GM18870 (cell line): ENCODE data around the gene NRL.

Experiments
- ATAC-seq: cut with Tn5 transposase; IDR thresholded peaks from one replicate; pipeline ENCODE4 v1.9.1; 2021; ENCODE audit warnings: moderate library complexity; ENCODE audit not compliant: unreplicated experiment

Gene NRL

DNA sequence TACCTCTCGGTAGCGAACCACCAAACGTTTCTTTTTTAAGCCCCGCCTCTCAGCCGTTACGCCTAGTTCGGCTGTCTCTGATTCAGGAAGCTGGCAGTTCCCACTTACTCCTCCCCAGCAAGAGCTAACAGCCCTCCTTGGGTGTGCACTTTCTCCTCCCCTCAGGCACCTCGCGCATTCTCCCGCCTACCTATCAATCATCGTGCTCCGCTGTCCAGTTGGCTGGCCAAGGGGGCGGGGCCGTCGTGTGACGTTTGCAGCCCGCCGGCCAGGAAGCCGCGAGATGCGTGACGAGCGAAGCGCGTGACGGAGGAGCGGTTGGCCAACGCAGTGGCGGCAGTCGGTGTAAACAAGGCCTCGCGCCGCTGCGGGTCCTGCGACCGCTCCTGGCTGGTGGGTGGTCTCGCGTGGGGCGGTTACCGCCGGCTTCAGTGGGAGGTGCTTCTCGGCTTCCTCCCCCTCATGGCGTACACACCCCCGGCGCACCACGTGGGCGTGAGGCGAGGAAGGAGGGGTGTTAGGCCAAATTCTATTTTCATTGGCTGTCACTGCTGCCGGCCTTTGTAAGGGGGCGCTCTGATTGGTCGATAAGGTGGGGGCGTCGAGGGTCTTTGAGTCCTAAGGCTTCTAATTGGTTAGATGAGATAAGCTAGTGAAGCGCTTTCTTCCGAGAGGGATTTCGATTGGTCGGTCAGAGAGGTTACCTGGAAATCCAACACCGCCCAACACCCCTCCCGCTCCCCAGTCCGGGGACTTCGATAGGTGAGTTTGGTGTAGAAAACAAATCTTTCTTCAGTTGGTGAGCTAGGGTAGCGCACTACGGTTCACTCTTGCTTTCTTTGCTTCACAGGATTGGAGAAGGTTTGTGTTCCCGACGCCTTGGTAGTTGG lies at the start of gene NRL, which contains the start of gene DCAF11:
Gene NRL, minus strand, starts transcription at position 418 of the 890 bp plus-strand sequence. CDS start 32,101 bp downstream, outside the sequence.
Gene DCAF11, plus strand, starts transcription at position 246 of the 890 bp plus-strand sequence. CDS start 818 bp downstream, outside the sequence.
- peak; percentile 83 for ATAC-seq

DNA sequence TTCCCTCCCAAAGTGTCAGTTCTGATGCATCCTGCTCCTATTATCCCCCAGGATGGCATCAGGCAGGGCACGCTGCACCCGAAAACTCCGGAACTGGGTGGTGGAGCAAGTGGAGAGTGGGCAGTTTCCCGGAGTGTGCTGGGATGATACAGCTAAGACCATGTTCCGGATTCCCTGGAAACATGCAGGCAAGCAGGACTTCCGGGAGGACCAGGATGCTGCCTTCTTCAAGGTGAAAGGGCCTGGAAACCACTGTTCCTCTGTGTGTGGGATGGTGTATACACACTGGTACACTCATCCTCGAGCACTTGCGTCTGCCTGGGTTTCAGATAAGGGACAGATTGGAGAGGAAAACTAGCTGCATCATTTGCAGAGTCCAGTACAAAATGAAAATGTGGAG lies 47.3 kb upstream of the NRL start:
- ATAC-seq = no peak

GRCh38 chr14:24160850-24161804 lies 46.4 kb upstream of the NRL start, which contains the start of gene IRF9:
Gene IRF9 (plus strand): TSS chr14:24161265. CDS start chr14:24162145, 880 bp downstream.
- peak; percentile 71 for ATAC-seq

GRCh38 chr14:24160499-24160849 lies 45.7 kb upstream of the NRL start:
- no peak for ATAC-seq

DNA sequence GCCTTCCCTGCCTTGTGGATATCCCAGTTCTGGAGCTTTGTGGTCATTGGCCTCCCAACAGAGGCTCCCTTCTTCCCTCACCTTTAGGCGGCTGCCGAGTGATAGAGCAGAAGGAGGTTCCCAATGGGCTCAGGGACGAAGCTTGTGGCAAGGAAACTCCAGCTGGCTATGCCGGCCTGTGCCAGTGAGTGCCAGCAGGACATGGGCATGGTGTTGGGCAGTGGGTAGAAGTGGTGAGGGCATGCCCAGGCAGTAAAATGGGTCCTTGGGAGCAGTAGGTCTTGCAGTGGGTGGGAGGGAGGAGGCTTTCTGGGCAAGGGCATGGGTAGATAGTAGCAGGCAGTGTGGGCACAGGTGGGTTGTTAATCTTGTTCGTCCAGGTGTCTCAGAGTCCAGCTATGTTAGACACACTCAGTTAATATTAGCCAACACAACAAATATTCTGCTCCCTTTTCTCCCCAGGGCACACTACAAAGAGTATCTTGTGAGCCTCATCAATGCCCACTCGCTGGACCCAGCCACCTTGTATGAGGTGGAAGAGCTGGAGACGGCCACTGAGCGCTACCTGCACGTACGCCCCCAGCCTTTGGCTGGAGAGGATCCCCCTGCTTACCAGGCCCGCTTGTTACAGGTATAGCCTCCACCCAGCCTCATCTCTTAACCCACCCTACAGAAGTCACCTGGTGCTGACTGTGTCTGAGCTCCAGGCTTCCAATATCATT lies 45.2 kb upstream of the NRL start:
- no peak for ATAC-seq

GRCh38 chr14:24157331-24157730 lies 42.6 kb upstream of the NRL start:
- no peak for ATAC-seq

DNA sequence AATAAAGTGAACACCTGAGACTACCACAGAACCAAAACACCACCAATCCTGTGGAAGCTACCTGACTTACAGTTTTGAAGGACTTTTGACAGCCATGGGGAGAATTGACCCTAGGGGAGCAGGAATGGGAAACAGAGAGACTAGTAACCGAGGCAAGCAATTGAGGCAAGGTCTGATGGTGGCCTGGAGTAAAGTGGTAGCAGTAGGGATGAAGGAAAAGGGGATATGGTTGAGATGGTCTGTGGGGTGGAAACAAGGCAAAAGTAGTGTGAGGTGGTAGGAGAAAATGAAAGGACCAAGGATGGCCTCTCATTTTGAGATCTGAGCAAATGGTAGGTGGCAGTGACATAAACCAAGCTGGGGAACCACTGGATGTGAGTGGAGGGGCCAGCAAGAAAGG lies 42.1 kb upstream of the NRL start:
- no peak for ATAC-seq

- no peak for ATAC-seq
Measured at GRCh38 chr14:24155100-24155499, 40.4 kb upstream of the NRL start.

- no peak for ATAC-seq
Measured at GRCh38 chr14:24151404-24152080, 36.8 kb upstream of the NRL start.

DNA sequence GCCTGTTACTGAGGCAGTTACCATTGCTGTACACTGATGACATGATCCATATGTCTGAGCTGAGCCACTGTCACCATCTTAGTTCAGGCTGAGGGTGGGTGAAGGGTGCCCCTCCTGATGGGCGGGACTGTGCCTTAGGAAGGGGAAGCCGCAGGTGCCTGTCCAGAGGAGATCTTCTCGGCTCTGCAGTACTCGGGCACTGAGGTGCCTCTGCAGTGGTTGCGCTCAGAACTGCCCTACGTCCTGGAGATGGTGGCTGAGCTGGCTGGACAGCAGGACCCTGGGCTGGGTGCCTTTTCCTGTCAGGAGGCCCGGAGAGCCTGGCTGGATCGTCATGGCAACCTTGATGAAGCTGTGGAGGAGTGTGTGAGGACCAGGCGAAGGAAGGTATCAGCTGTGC lies 36.2 kb upstream of the NRL start:
- no peak for ATAC-seq

DNA sequence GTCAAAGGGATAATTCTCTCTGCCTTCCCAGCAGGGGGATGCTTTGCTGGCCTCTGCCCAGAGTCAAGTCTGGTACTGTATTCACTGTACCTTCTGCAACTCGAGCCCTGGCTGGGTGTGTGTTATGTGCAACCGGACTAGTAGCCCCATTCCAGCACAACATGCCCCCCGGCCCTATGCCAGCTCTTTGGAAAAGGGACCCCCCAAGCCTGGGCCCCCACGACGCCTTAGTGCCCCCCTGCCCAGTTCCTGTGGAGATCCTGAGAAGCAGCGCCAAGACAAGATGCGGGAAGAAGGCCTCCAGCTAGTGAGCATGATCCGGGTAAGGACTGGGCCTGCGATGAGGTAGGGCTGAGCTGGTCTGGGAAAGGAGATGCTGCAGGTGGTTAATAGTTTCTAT lies 35.8 kb upstream of the NRL start:
- no peak for ATAC-seq

- no peak for ATAC-seq
Measured at GRCh38 chr14:24150061-24150460, 35.3 kb upstream of the NRL start.

DNA sequence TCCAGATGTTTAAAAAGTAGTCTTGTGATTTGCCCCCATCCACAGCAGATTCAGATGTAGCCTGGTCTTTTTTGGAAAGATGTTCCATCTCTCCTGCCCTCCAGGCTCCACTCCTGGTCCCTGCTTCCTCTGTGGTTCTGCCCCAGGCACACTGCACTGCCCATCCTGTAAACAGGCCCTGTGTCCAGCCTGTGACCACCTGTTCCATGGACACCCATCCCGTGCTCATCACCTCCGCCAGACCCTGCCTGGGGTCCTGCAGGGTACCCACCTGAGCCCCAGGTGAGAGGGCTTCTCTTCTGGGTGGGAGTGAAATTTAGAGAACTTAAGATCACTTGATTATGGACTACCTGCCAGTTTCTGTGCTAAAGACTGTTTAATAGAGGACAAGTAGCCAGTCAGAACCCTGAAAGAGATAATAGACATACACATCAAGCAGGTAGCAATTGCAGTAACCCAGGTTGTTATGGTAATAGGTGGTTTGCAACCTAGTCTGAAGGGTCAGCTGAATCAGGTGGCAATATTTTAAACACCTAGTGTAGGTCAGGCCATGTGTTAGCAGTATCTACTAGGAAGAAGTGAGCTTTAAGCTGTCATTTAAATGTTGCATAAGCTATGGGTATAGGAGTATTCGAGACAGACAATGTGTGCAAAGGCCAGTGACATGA lies 34.7 kb upstream of the NRL start:
- no peak for ATAC-seq

GRCh38 chr14:24147761-24148428 lies 33.1 kb upstream of the NRL start:
- no peak for ATAC-seq

- ATAC-seq = peak; percentile 75
Measured at GRCh38 chr14:24146978-24147760, 32.4 kb upstream of the NRL start, which contains the start of gene RNF31. Gene RNF31 (plus strand): TSS chr14:24147498. CDS start chr14:24147699, 201 bp downstream.

DNA sequence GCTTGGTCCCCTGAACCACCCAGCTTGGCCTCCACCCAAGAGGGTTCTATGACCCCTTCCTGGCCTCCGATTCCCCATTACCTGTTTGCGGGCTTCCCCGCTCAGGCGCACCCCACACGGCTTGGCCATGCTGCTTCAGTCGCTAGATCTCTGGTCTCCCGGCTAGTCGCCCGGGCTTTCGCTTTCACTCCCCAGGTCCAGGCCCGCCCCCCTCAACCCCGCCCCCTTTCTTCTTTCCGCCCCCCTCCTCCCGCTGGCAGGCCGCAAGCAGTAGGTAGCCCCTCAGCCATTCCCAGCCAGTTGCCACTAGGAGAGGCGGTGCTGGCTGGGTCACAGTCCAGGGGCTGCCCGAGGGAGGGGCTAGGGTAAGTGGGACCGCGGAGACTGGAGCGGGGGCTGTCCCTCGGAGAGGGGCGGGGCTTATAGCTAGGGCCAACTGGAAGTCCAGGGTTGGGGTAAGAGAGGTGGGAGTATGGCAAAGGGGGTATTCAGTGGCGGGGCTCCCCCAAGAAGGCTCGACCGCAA lies 31.8 kb upstream of the NRL start, which contains the start of gene PSME2:
Gene PSME2, minus strand, starts transcription at position 158 of the 525 bp plus-strand sequence. Its CDS starts 29 bp downstream, at position 129.
- peak; percentile 52 for ATAC-seq

GRCh38 chr14:24145690-24146452 lies 31.1 kb upstream of the NRL start:
- no peak for ATAC-seq
